ENCODE data around the gene CELF4. TPM values are rescaled to one million over a fixed set of nuclear protein-coding genes. Genes with fewer than 3 reads are reported as not detected.

The CELF4 gene
- total and polyA plus RNA-seq, 2 of the 4 experiments (the other 2 are of a cell fraction) = not detected

- Histone ChIP-seq H3K14ac (replicated peaks; ENCODE audit: low read depth, low read length) (no peak overlapping the region), H3K27ac (ENCODE audit: insufficient read depth, low read length) (no peak overlapping the region), H2AFZ (replicated peaks; ENCODE audit: low read length, poor library complexity) (no peak overlapping the region), H3K56ac (ENCODE audit: extremely low read depth, insufficient read depth, low read length) (no peak overlapping the region), H2AK5ac (ENCODE audit: low read depth, low read length) (no peak overlapping the region), H4K8ac (ENCODE audit: low read depth in 2 of 2, low read length in 2 of 2) (no peak overlapping the region), H3K36me3 (ENCODE audit: control insufficient read depth, insufficient read depth, low read length) (no peaks in the 10 kb centered on the region), H3K9me1 (ENCODE audit: insufficient read depth, low read length) (peaks cover under 1% of the 10 kb centered on the region; the same call in 1 of the 2 replicates), H2BK20ac (ENCODE audit: low read depth, low read length) (no peak overlapping the region), H4K91ac (ENCODE audit: insufficient read depth, low read depth, low read length) (no peak overlapping the region), H3K9ac (ENCODE audit: low read depth, low read length) (no peak overlapping the region), H3K4me1 (ENCODE audit: control insufficient read depth, insufficient read depth, low read length) (peaks cover 4% of the 10 kb centered on the region), H3K4me3 (ENCODE audit: insufficient read depth, low read depth, low read length) (no peak overlapping the region), H2BK5ac (ENCODE audit: low read depth, low read length, poor library complexity, severe bottlenecking) (no peak overlapping the region), H4K5ac (ENCODE audit: low read depth, low read length) (no peak overlapping the region), H3K4ac (ENCODE audit: low read depth, low read length) (no peak overlapping the region), H2BK15ac (ENCODE audit: low read depth, low read length) (no peak overlapping the region), H2BK120ac (ENCODE audit: low read depth, low read length) (no peak overlapping the region), H3K27me3 (ENCODE audit: control insufficient read depth, insufficient read depth, low read length) (peaks cover 10% of the 10 kb centered on the region), H3K9me3 (ENCODE audit: control insufficient read depth, insufficient read depth, low read length) (peaks cover 9% of the 10 kb centered on the region; the same call in 1 of the 2 replicates), H3K4me2 (ENCODE audit: low read depth, low read length) (no peak overlapping the region), H3K79me1 (ENCODE audit: low read depth in 1 of 2, low read length in 2 of 2) (no peaks in the 10 kb centered on the region), H3K23ac (ENCODE audit: low read depth, low read length) (no peak overlapping the region), H2AK9ac (replicated peaks; ENCODE audit: low read depth, low read length, poor library complexity) (no peak overlapping the region), H4K20me1 (ENCODE audit: insufficient read depth, low read length) (no peaks in the 10 kb centered on the region), H3K18ac (ENCODE audit: low read depth, low read length) (no peak overlapping the region)
- no TSS peak for BruUV-seq (replicated peaks)
- CTCF ChIA-PET = no interaction called here
- POLR2A ChIA-PET (ENCODE audit: unreplicated experiment) = no interaction called here
- ATAC-seq (ENCODE audit: low read depth) (no peak), DNase-seq (no peak)
- TF ChIP-seq CEBPB (IDR thresholded peaks at IDR 0.05; ENCODE audit: low read depth, low read length) (no peak), POLR2A (IDR thresholded peaks at IDR 0.05; ENCODE audit: low read depth, low read length) (no peak), RFX5 (IDR thresholded peaks at IDR 0.05; ENCODE audit: low read depth, low read length) (no peak), CHD1 (IDR thresholded peaks at IDR 0.05; ENCODE audit: low read depth, low read length) (no peak), USF2 (IDR thresholded peaks at IDR 0.05; ENCODE audit: low read depth, low read length) (no peak), MAFK (IDR thresholded peaks at IDR 0.05; ENCODE audit: low read depth, low read length) (no peak), SMC3 (IDR thresholded peaks at IDR 0.05; ENCODE audit: low read depth, low read length) (no peak), FOS (IDR thresholded peaks at IDR 0.05; ENCODE audit: low read depth, low read length) (no peak), MAZ (IDR thresholded peaks at IDR 0.05; ENCODE audit: borderline replicate concordance, low read depth, low read length) (no peak), RAD21 (IDR thresholded peaks at IDR 0.05; ENCODE audit: low read length) (no peak), MXI1 (IDR thresholded peaks at IDR 0.05; ENCODE audit: borderline replicate concordance, low read depth, low read length) (no peak), RCOR1 (IDR thresholded peaks at IDR 0.05; ENCODE audit: insufficient replicate concordance, low read length) (no peak)
- dilution Hi-C loops (cut with HindIII; ENCODE audit: low sequenced_read_pairs, unreplicated experiment) (no loop called here), in situ Hi-C loops (cut with MboI; ENCODE audit: low sequenced_read_pairs) (loop anchor here (5.0 to 10.0 kb wide), 3 partner anchors 55 to 147 kb away; no protein-coding TSS in a partner anchor), intact Hi-C loops (cut with micrococcal nuclease) (no loop called here)
- 50% methylated on average over 1 of the region's 19 CpGs; no CpG with 5 or more reads in 1 of the 2 experiments for WGBS, 2 experiments (ENCODE audit: extremely low coverage in 2 of 2, insufficient read length in 1 of 2)
These were observed 175.8 kb downstream of the CELF4 start for GRCh38 chr18:37389684-37390368.
